Colonic mucosa (tissue), 4 donors: ENCODE results near the gene HEXD. TPM values are rescaled to one million over a fixed set of nuclear protein-coding genes. Genes with fewer than 3 reads are reported as not detected.
"Not testable (repeated sequence)": the region's sequence is repeated elsewhere in the genome, so short reads cannot be mapped to it uniquely, and the experiment has no call there.

Experiments used
- DNase-seq: peaks from one replicate; pipeline ENCODE4 v3.0.0-alpha.2; 2020
- H3K27ac ChIP-seq: fragments of 200-600 bp; one replicate; pipeline ENCODE4 v1.8.0; 2021
- H3K27me3 ChIP-seq: fragments of 200-600 bp; one replicate; pipeline ENCODE4 v1.8.0; 2021
- H3K36me3 ChIP-seq: fragments of 200-600 bp; one replicate; pipeline ENCODE4 v1.8.0; 2021
- H3K4me1 ChIP-seq: fragments of 200-600 bp; one replicate; pipeline ENCODE4 v1.8.0; 2021; ENCODE audit warnings: mild to moderate bottlenecking
- H3K4me3 ChIP-seq: fragments of 200-600 bp; one replicate; pipeline ENCODE4 v1.8.0; 2021
- H3K9ac ChIP-seq, 2 donors: one replicate each; pipeline ENCODE4 v1.7.0; 2013; ENCODE audit warnings: control low read depth in 2 of 2, low read depth in 2 of 2, low read length in 2 of 2
- H3K9me3 ChIP-seq: fragments of 200-600 bp; one replicate; pipeline ENCODE4 v1.8.0; 2021
- CTCF ChIP-seq: fragments of 200-600 bp; IDR thresholded peaks from one replicate; pipeline ENCODE4 v1.8.0; 2022; ENCODE audit warnings: antibody characterized with exemption, mild to moderate bottlenecking
- intact Hi-C: fragments of 100-400 bp; cut with DNase I; formaldehyde crosslinking; loops from one replicate; pipeline ENCODE4 v1.14.1; 2022
- total RNA-seq, 2 donors: library from RNA; stranded (reverse); fragmentation: NEBNext Ultra II Directional in 1 of 2; extraction: Animal tissue kit (Norgen Biotek cat#: 25700) in 1 of 2; gene quantifications; one replicate each; pipeline ENCODE4 v1.2.1, GENCODE V29; 2021
- donor health status: healthy.
- donor health status: DM: no; HTN: no; CAD: no.
- donor health status: DM: no; HTN: no; CAD: no.

Gene HEXD
- total RNA-seq, 2 donors from 2014 or later = 26.3 to 31.4 TPM

- Histone ChIP-seq H3K4me1 (peaks cover 11% of the 10 kb centered on the region), H3K27me3 (no peaks in the 10 kb centered on the region), H3K36me3 (no peaks in the 10 kb centered on the region), H3K27ac (peak overlapping the region; percentile 100), H3K4me3 (peak overlapping the region; percentile 93), H3K9me3 (no peaks in the 10 kb centered on the region), H3K9ac (peak overlapping the region; percentile 28 to 91)
- TF ChIP-seq CTCF = no peak
- intact Hi-C loops = no loop called here
- peak; percentile 72 for DNase-seq
These were observed 39.2 kb downstream of the HEXD start for GRCh38 chr17:82457073-82457928.

GRCh38 chr17:82457929-82458178 lies 39.7 kb downstream of the HEXD start:
- intact Hi-C loops = no loop called here
- Histone ChIP-seq H3K27me3 (no peaks in the 10 kb centered on the region), H3K4me3 (peak overlapping the region; percentile 93), H3K9me3 (no peaks in the 10 kb centered on the region), H3K27ac (peak overlapping the region; percentile 100), H3K9ac (peak overlapping the region; percentile 91 to 99), H3K4me1 (peaks cover 11% of the 10 kb centered on the region), H3K36me3 (no peaks in the 10 kb centered on the region)
- no peak for TF ChIP-seq CTCF
- no peak for DNase-seq

GRCh38 chr17:82458179-82458884 lies 40.2 kb downstream of the HEXD start, which contains the start of gene NARF:
TSS of gene NARF (plus strand) at chr17:82458741. CDS start at chr17:82458804, 63 bp downstream.
- H3K9ac ChIP-seq = peak within 1 kb of the TSS; percentile 91 to 99
- no peak for TF ChIP-seq CTCF
- no peaks in the 10 kb centered on the region for H3K36me3 ChIP-seq
- intact Hi-C loops = no loop called here
- H3K9me3 ChIP-seq = no peaks in the 10 kb centered on the region
- peak within 1 kb of the TSS; percentile 93 for H3K4me3 ChIP-seq
- peak within 1 kb of the TSS; percentile 100 for H3K27ac ChIP-seq
- peaks cover 11% of the 10 kb centered on the region for H3K4me1 ChIP-seq
- no peaks in the 10 kb centered on the region for H3K27me3 ChIP-seq
- peak; percentile 98 for DNase-seq

- no peaks in the 10 kb centered on the region for H3K36me3 ChIP-seq
- TF ChIP-seq CTCF = no peak
- H3K27ac ChIP-seq = peak overlapping the region; percentile 100
- no peaks in the 10 kb centered on the region for H3K9me3 ChIP-seq
- peak overlapping the region; percentile 93 for H3K4me3 ChIP-seq
- peak; percentile 36 for DNase-seq
- intact Hi-C loops = no loop called here
- H3K27me3 ChIP-seq = no peaks in the 10 kb centered on the region
- peaks cover 11% of the 10 kb centered on the region for H3K4me1 ChIP-seq
- peak overlapping the region; percentile 86 to 89 for H3K9ac ChIP-seq
These were observed 40.8 kb downstream of the HEXD start for GRCh38 chr17:82458885-82459424.

GRCh38 chr17:82459936-82460335 lies 41.8 kb downstream of the HEXD start:
- H3K36me3 ChIP-seq = not testable (repeated sequence)

More at GRCh38 chr17:82459936-82460335, 41.8 kb downstream of the HEXD start:
- H3K4me3 ChIP-seq, H3K9ac ChIP-seq, H3K27ac ChIP-seq, intact Hi-C loops, H3K9me3 ChIP-seq, H3K27me3 ChIP-seq, DNase-seq: not testable (repeated sequence)
- H3K4me1 ChIP-seq = peaks cover 11% of the 10 kb centered on the region
